Left cardiac atrium (tissue), 4 donors: Measurements from ENCODE around the gene PLCB1. TPM values are rescaled to one million over a fixed set of nuclear protein-coding genes. Genes with fewer than 3 reads are reported as not detected.

Experiments
- ATAC-seq, 2 donors: fragments of 200-7000 bp; cut with Tn5 transposase; one replicate each; pipeline ENCODE4 v1.9.1; 2020; ENCODE audit warnings: mild to moderate bottlenecking in 2 of 2, moderate library complexity in 2 of 2
- DNase-seq: peaks from one replicate; pipeline ENCODE4 v3.0.0-alpha.2; 2020
- intact Hi-C, 2 donors: fragments of 100-400 bp; cut with DNase I; formaldehyde crosslinking; loops; one replicate each; pipeline versions ENCODE4 v1.14.1 to v1.15.1; 2022 to 2023
- total RNA-seq, 2 donors: library from RNA; stranded (reverse); fragmentation: NEBNext Ultra II Directional; extraction: Animal tissue kit (Norgen Biotek cat#: 25700); gene quantifications; one replicate each; pipeline ENCODE4 v1.2.1, GENCODE V29; 2021
- donor health status: DM: no; HTN: yes; CAD: no.
- donor health status: DM: no; HTN: yes; CAD: no; lungs with severe emphysema.
- donor health status: DM: yes; HTN: yes; CAD: no.
- donor health status: Dilated cardiomyopathy.

PLCB1 gene
- total RNA-seq, 2 donors from 2014 or later = 25.9 to 27.1 TPM

DNA sequence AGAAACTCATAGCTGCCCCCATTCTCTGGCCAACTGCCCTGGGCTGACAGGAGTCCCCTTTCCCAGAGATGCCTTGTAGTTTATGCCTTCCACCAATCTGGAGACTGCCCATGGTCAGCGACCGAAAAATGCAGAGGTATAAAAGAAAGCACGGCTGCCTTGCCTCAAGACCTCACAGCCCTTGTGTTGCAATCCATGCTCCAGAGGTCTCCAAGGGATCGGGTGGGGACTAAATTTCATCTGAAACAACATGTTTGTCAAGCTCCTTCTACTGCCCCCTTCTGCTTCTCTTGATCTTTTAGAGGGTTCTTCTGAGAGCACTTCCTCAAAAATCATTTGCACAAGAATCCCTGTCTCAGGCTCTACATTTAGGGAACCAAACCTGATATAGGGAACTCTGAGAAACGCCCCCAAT, 128.8 kb downstream of the PLCB1 start:
- peak; percentile 26 for DNase-seq
- intact Hi-C loops = no loop called here
- peak in 1 of 2 donors; percentile 34 for ATAC-seq

DNA sequence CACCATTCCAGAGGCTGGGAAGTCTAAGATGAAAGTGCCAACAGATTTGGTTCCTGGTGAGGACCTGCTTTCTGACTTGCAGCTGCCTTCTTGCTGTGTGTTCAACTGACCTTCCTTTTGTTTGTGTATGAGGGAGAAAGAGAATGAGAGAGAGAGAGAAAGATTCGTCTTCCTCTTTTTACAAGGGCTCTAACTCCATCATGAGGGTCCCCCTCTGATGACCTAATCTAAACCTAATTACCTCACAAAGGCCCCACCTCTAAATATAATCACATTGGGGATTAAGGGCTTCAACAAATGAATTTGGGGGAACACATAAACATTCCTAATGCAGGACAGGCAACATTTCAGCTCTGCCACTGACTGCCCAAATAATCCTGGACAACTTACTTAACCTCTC, 130.7 kb downstream of the PLCB1 start:
- ATAC-seq (no peak), DNase-seq (no peak)
- intact Hi-C loops = no loop called here

DNA sequence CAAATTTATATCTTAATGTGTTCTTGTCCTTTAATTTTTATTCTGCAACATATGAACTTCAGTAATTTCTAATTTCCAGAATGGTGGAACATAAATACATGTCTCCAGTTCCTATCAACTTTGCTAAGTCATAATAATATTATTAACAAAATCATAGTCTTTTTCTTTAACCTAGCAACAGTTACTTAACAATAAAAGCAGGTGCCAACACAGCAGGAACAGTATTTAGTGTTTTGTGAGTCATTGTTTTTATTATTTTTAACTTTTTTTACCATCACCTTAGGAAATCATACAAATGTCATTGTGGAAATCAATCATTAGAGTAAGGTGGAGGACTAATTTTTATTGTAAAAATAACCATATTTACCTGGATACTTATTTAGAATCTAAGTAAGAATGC, 133.5 kb downstream of the PLCB1 start:
- DNase-seq (no peak), ATAC-seq (no peak)
- intact Hi-C loops = no loop called here

DNA sequence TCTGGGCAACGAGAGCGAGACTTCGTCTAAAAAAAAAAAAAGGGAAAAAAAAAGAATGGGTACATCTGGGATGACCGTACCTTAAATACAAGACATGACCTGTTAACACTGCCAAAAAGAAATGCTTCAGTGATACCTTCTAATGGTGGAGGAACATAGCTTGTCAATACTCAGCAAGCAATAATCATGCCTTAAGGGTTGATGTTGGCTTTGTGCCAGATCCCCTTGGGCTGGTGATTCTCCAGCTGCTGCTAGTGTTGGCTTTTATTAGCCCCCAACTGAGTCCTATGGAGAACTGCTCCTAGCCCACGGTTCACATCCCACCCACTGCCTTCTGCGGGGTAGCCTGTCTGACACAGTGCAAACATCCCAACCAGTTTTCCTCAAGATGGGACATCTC, 134.9 kb downstream of the PLCB1 start:
- no peak for ATAC-seq
- intact Hi-C loops = no loop called here
- no peak for DNase-seq

DNA sequence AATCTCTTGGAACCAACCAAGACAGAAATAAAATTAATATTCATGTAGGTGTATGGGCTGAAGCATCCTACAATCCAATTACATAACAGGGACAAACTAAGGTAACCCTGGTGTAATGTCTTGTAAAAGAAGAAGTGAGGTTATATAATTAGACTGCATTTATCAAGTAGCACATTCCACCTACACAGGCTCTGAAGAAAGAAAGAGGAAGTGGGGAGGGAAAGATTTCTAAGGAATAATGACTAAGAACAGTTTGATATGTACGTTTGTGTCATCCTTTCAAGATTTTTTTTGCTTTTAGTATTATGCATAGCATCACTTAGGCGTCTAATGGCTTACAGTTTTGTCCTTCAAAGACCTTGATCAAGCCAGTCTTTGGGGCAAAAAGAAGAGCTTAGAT, 139.7 kb downstream of the PLCB1 start:
- ATAC-seq (no peak), DNase-seq (no peak)
- intact Hi-C loops = no loop called here

DNA sequence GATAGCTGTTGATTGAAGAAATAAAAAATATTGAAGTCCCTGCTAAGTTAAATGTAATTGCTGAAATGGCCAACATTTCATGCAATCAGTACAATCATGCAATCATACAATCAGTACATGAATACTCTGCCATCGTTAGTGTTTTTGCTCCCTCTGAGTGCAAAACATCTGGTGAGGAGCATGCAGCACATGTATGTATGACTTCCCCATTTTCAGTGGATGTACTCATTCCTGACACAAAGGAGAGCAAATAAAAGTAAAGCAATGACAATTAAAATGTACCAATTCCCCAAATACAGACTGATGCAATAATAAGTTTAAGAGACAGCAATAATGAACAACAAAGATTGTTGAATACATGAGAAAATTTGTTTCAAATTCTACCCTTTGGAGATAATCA, 140.7 kb downstream of the PLCB1 start:
- intact Hi-C loops = no loop called here
- ATAC-seq = no peak
- no peak for DNase-seq

DNA sequence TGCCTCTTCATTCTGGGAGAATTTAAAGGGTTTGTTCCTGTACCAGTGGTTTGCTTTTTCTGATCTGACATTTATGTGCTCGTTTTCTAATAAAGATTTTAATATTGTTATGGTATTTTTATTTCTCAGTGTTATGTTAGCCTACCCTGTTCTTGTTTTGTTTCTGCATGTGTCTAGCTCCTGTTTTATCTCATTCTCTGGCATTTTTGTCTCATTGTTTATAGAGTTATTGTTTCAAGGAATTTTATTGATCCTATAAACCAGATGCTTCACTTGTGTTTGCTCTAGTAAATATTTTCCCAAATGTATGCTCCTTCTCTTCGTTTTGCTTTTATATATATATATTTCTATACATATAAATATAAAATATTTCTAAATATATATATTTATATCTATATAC, 152.8 kb downstream of the PLCB1 start:
- no peak for ATAC-seq
- intact Hi-C loops = no loop called here
- DNase-seq = no peak

DNA sequence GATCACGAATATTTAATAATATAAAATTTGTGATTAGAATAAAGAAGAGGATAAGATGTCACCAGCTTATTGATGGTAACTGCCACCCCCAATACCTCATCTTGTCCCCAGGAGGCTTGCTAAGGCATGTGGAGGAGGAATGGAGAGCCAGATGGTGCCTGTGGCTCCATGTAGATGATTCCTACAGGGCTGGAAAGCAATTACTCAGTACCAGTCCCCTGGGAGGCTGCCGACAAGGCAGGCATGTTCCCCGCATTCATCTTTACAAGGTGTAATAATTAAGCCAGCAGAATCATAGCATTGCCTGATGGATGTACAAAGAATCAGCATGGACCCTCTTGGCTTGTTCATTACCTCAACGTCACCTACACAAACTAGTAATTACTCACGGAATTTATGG, 155.3 kb downstream of the PLCB1 start:
- ATAC-seq (no peak), DNase-seq (no peak)
- intact Hi-C loops = no loop called here

DNA sequence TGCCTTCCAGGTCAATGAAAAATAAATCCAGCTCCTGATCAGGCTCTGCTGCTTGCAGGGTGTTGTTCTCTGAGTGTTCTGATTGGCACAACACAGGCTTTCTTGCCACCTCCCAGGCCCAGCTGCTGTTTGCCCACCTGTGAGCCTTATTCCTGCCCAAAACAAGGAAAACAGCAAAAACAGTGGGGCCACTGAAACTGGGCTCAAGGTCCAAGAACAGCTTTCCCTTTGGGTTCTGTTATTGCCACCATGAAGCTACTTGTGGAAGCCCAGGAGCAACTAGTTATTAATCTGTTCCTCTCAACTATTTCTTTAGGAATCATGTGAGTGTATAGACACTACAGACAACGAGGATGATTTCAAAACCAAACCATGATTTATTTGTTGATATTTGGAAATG, 159.1 kb downstream of the PLCB1 start:
- no peak for DNase-seq
- intact Hi-C loops = no loop called here

DNA sequence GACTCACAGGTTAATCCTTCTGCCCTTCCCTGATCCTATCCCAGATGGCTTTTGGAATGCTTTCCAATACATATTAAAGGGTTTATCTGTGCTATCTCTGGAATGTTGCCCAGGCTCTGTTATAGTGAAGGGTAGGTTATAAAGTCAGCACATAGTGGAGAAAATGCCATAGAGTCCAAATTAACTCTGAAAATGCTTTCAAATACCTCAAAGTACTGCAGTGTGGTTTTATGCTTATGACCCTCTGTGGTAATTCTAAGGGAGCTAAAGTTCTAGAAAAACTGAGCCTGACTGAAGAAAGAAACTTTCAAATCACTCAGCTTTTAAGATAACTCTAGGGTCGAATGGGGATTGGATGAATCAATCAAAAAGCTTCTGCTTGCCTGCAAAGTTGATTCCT, 159.8 kb downstream of the PLCB1 start:
- DNase-seq (no peak), ATAC-seq (no peak)
- intact Hi-C loops = no loop called here

More for the DNA sequence above, 159.1 kb downstream of the PLCB1 start:
- ATAC-seq = no peak

DNA sequence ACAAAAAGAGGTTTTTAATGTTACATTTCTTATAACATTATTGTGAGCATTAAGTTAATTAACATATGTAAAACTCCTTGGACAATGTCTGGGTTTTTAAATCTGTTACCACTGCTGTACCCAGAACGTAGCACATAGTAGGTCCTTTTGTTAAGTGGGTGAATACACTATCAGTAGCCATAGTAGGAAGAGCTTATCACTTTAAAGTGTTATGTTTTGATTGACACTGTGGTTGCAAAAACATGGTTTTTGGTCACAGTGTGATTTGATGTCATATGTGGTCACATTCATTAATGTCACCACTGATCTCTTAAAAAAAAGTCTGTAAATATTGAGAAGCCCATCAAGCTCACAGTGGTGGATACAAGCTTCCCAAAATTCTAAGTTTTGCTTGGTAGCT, 160.7 kb downstream of the PLCB1 start:
- ATAC-seq (no peak), DNase-seq (no peak)
- intact Hi-C loops = no loop called here

DNA sequence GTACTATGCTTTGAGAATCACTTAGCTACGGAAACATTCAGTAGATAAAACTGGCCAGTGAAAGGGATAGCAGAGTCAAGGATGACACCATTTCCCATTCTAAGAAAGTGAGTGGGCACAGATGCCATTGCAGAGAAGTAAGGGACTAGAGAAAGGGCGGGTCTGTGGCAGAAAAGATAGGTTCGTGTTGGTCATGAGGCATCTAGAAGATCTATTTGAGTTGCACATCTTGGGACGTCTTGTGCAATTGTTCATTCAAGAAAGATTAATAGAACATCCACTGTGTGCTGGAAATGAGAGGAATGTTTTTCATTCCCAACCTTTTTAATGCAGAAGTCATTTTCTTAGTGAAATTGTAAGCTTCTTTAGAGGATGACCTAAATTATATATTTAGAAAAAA, 161.7 kb downstream of the PLCB1 start:
- DNase-seq (no peak), ATAC-seq (no peak)
- intact Hi-C loops = no loop called here

DNA sequence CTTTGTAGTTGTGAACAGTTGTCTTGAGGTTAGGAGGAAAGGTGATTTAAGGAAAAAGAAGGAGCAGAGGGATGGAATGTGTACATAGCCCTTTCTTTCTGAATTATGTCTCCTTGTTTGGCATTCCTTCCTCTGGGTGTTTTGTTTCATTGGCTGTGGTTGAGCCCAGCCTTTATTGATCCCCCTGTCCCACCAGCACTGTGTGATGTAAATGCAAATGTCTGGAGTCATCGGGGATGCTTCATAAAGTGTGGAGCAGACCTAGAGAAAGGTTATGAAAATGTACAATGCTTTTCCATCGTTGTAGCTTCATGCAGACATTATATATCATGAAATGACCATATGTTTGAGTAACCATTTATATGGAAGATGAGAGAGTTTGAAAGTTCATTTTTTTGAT, 164.5 kb downstream of the PLCB1 start:
- intact Hi-C loops = no loop called here
- ATAC-seq = no peak

DNA sequence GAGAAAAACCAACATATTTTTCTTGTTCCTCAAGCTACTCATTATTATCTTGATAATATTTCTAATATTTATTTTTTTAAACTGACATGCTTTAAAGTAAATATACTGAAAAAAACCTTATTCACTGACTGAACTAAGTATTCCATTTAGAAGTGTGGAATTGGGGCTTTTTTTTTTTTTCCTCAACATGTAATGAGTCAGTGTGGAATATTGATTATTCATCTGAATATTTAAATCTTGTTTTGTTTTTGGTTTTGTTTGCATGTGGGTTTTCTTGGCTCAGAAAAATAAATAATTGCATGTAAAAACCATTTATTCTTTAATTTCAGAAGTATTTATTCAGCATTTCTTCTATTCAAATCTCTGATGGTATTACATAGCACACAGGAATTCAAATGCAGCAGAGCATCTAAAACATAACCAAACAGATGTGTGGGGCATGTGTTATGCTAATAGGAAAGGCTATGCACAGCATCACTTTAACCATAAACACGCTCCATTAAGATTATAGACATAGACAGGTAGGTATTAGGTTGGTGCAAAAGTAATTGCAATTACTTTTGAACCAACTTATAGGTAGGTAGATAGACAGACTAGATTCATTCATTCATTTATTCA, 166.5 kb downstream of the PLCB1 start:
- DNase-seq (no peak), ATAC-seq (no peak)
- intact Hi-C loops = no loop called here

More for the DNA sequence above, 164.5 kb downstream of the PLCB1 start:
- no peak for DNase-seq

DNA sequence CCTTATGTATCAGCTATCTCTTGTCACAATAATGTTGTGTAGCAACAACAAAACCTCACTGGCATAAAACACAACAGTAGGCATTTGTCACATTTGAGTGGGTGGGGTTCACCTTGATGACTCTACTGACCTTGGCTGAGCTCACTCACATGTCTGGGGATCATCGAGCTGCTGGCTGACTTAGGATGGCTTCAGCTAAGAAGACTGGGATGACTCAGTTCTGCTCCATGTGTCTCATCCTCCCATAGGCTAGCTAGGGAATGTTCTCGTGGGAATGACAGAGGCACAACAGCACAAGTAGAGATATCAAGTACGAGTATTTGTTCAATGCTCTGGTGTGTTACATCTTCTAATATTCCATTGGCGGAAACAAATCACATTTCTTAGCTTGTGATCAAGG, 167.9 kb downstream of the PLCB1 start:
- no peak for DNase-seq
- ATAC-seq = peak in 1 of 2 donors; percentile 38
- intact Hi-C loops = no loop called here

DNA sequence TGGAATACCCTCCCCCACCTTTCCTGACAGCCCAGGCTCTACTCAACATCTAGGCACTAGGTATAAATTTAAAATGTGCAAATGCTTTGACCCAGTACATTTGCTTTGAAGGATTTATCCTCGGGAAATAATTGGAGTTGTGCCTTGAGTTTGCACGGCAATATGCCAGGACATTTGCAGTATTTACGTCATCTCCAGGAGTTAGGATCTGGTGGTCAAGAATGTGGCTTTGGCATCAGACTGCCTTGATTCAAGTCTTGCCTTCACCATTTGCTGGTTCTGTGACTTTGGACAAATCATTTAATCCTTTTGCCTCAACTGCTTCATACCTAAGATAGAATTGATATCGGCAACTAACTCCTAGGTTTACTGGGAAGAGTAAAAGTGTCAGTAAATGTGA, 169.6 kb downstream of the PLCB1 start:
- no peak for ATAC-seq
- intact Hi-C loops = no loop called here
- DNase-seq = peak; percentile 29

DNA sequence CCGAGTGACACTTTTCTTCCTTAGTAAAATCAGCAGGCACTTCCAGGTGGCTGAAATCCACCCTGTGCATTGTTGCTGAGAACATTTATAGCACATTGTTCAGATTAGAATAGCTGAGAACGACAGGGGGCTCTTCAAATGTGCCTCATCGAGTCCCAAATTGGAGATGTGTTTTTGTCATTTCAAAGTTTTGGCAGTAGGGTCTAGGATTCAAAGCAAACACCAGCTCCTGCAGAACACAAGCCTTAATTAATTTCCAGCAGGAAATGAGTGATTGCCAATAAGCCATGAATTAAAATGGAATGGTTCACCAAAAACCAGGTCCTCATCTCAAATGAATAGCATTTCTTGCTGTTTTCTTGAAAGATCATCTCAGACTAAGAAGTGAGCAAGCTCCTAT, 171.6 kb downstream of the PLCB1 start:
- intact Hi-C loops = no loop called here
- ATAC-seq = no peak
- no peak for DNase-seq

DNA sequence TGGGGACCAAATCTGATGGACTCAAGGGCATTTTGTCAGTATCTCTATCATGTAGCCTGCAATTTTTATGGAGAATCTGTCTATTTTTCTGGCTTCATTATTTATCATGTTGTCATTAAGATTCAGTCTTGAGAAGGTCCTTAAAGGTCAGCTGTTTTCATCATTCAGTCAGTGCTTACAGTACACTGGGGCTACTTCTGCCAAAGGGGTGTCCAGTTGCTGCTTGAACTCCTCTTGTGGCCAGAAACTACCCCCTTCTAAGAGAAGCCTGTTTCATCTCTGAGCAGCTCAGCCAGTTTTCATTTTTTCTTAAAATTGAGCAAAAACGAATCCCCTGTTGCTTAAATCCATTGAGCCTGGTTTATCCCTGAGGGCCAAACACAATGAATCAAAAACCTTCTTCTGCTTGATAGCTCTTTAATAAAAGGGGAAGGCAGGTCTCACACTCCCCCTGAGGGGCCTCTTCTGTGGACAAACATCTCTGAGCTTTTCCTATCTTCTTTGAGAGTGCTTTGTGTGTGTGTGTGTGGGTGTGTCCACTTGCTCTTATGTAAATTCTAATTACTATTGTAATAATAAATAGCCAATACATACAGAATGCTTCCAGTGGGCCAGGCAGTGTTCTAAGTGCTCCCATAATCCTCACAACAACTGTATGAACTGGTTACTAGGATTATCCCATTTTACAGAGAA, 172.2 kb downstream of the PLCB1 start:
- no peak for DNase-seq
- peak in 1 of 2 donors; percentile 24 for ATAC-seq
- intact Hi-C loops = no loop called here

DNA sequence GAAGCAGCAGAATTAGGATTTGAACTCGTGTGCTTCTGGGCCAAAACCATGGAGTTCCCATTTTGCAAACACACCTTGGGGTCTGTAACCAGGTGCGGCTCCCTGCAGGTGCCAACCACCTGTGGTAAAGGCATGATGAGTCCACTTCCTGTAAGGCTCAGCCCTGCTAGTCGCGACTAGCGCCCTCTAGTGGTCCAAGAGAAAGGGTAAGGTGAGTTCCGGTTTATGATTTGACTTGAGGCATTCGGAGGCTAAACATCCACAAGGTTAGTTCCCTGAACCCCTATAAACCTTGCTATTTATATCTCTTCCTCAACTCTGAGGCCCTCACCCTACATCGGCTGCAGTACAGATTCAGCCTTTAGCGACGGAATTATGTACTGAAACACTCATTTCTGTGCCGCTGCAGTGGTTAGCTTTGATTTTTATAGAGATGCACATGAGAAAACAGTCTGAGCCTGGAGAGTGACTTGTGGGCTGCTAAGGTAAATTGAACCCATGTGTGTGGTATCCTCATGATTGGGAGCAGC, 173.4 kb downstream of the PLCB1 start:
- DNase-seq (peak; percentile 34), ATAC-seq (no peak)
- intact Hi-C loops = no loop called here

DNA sequence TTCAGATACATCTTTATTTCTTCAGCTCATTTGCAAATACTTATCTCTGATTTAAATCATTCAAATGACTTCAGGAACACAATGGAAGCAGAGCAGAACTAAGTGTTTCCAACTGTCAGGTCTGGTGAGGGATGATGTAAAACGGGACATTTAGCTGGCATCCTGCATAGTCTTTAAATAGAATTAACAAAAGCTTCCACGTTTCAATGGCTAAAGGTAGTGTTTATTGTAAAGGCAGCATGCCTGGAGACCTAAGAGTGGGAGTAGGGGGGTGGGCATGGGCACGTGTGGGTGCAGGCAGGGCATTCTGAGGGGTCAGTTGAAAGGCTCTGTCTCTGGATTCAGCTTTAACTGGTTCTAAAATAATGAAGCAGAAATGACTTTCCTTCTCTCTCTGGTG, 174.9 kb downstream of the PLCB1 start:
- ATAC-seq = peak; percentile 25 to 41
- intact Hi-C loops = no loop called here
- no peak for DNase-seq

DNA sequence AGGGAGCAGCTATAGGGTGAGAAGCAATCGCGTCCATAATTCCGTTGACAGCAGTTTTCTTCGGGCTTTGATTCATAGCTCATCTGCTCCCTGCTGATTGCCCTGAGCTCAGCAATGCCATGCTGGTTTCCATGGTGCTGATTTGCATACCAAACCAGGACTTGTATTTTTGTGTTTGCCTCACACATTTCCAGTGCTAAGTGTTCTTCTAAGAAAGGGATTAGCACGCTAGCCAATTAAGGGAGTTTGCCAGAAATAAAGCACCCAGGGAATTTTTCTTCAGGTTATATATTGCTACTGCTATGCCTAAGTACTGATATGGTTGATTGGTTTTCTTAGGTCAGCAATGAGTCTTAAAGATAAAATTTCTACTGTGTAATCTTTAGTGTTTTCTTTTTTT, 177.6 kb downstream of the PLCB1 start:
- DNase-seq (no peak), ATAC-seq (peak; percentile 55 to 75)
- intact Hi-C loops = loop anchor here in 1 of 2 donors (10.0 kb wide), 1 partner anchor 165 kb away; no protein-coding TSS in a partner anchor
